ENCODE results near the gene CNN2. TPM values are rescaled to one million over a fixed set of nuclear protein-coding genes. Genes with fewer than 3 reads are reported as not detected.
A peak's percentile ranks its signal among the peaks of the same experiment; 100 is the strongest.

The CNN2 gene
- total and polyA plus RNA-seq, 2 of the 8 experiments (the other 6 are each of a cell fraction or from before 2014, with no cell fraction given), result 189 to 551 TPM

- Histone ChIP-seq H2BK12ac (ENCODE audit: low read depth, low read length) (no peak overlapping the region), H3K4me2 (ENCODE audit: insufficient read depth in 1 of 2, low read depth in 2 of 2, low read length in 2 of 2) (no peak overlapping the region; a peak in 1 of 4 replicates), H3K9ac (replicated peaks in 1 of 4; ENCODE audit: extremely low read depth in 1 of 4, low read depth in 3 of 4, low read length in 3 of 4) (no peak overlapping the region), H3K27ac (ENCODE audit: low read depth, low read length) (no peak overlapping the region), H3K27me3 (replicated peaks in 1 of 4; ENCODE audit: control insufficient read depth in 3 of 4, extremely low read depth in 1 of 4, insufficient read depth in 3 of 4, low read length in 3 of 4) (no peaks in the 10 kb centered on the region), H3K23ac (ENCODE audit: insufficient read length) (no peak overlapping the region), H3K4me1 (replicated peaks in 1 of 4; ENCODE audit: control insufficient read depth in 3 of 4, insufficient read depth in 4 of 4, low read length in 3 of 4) (peaks cover 0 to 7% (median 0%) of the 10 kb centered on the region in 4 experiments; a peak in 4 of 7 replicates), H2AK5ac (ENCODE audit: low read depth, low read length) (no peak overlapping the region), H3K23me2 (ENCODE audit: low read depth, low read length) (no peaks in the 10 kb centered on the region), H3K4me3 (ENCODE audit: extremely low read depth in 1 of 4, insufficient read depth in 2 of 4, low read depth in 3 of 4, low read length in 4 of 4) (no peak overlapping the region), H3K18ac (ENCODE audit: extremely low read depth, low read length) (no peak overlapping the region), H3K9me3 (ENCODE audit: insufficient read depth in 2 of 2, low read depth in 1 of 2, low read length in 1 of 2) (no peaks in the 10 kb centered on the region), H3K36me3 (ENCODE audit: control insufficient read depth in 2 of 4, insufficient read depth in 4 of 4, low read length in 3 of 4) (peaks cover 0 to 50% (median 15%) of the 10 kb centered on the region in 4 experiments; a peak in 3 of 8 replicates), H4K20me1 (replicated peaks in 1 of 2; ENCODE audit: control insufficient read depth in 1 of 2, insufficient read depth in 2 of 2, low read length in 2 of 2) (peaks cover 0 to 13% of the 10 kb centered on the region in 2 experiments), H2BK15ac (ENCODE audit: low read length) (no peak overlapping the region), H2BK20ac (ENCODE audit: low read length) (no peak overlapping the region), H2AFZ (ENCODE audit: low read length) (no peak overlapping the region), H3K79me2 (ENCODE audit: control insufficient read depth in 1 of 2, insufficient read depth in 2 of 2, low read length in 2 of 2) (no peaks in the 10 kb centered on the region), H3K56ac (replicated peaks; ENCODE audit: insufficient read length, low read depth, low read length) (no peak overlapping the region), H3K14ac (ENCODE audit: insufficient read length) (no peak overlapping the region), H3K79me1 (ENCODE audit: low read depth, low read length) (no peaks in the 10 kb centered on the region; the same call in 1 of the 2 replicates), H4K8ac (ENCODE audit: extremely low read depth, insufficient read depth, low read length) (peak overlapping the region; percentile 25), H2BK120ac (replicated peaks; ENCODE audit: low read depth, low read length) (no peak overlapping the region), H4K91ac (replicated peaks; ENCODE audit: insufficient read length, low read length) (no peak overlapping the region), H3K4ac (replicated peaks; ENCODE audit: insufficient read length, low read depth, low read length) (no peak overlapping the region), H4K5ac (ENCODE audit: insufficient read length, low read depth, low read length) (no peak overlapping the region), H2BK5ac (ENCODE audit: low read depth, low read length) (no peak overlapping the region)
- ChIA-PET POLR2A (ENCODE audit: partially characterized antibody) (interaction anchor here (0.6 to 10.3 kb wide), 18 partner anchors 9 to 188 kb away, joined by 3 to 93 read pairs (median 5); partner anchors contain the start of genes ABCA7, ARHGAP45, CIRBP and CNN2), CTCF (ENCODE audit: partially characterized antibody) (interaction anchor here (0.9 to 8.9 kb wide), 12 partner anchors 9 to 164 kb away, joined by 3 to 54 read pairs (median 4); partner anchors contain the start of genes ARHGAP45 and CNN2)
- no peak for FAIRE-seq
- 94% methylated on average over 44 of the region's 50 CpGs; no CpG with 5 or more reads in 1 of the 2 experiments for WGBS, 2 experiments (ENCODE audit: extremely low coverage in 1 of 2, insufficient coverage in 1 of 2, insufficient read length in 1 of 2, insufficient replicate concordance in 2 of 2, low coverage in 1 of 2, low lambda C conversion rate in 2 of 2, missing lambda C conversion rate in 1 of 2)
- DNase-seq (ENCODE audit: low read depth in 1 of 2, low spot score in 2 of 2), result no peak
- no peak for TF ChIP-seq ATF2 (IDR thresholded peaks at IDR 0.05; ENCODE audit: low read length)
- TF ChIP-seq CHD1 (IDR thresholded peaks at IDR 0.05; ENCODE audit: low read depth, low read length), result no peak
- no peak for TF ChIP-seq RAD21 (IDR thresholded peaks at IDR 0.05 in 1 of 2, conservative IDR thresholded peaks at IDR 0.05 in 1 of 2; ENCODE audit: low read depth in 2 of 2, low read length in 2 of 2)
- TF ChIP-seq KDM4A (IDR thresholded peaks at IDR 0.05; ENCODE audit: low read depth, low read length, severe bottlenecking), result no peak
- no peak for TF ChIP-seq USF2 (IDR thresholded peaks at IDR 0.05; ENCODE audit: low read length)
- no peak for TF ChIP-seq SP4 (IDR thresholded peaks at IDR 0.05; ENCODE audit: low read length)
- TF ChIP-seq TBP (IDR thresholded peaks at IDR 0.05; ENCODE audit: low read depth, low read length), result no peak
- TF ChIP-seq EZH2 (IDR thresholded peaks at IDR 0.05; ENCODE audit: low read depth, low read length, severe bottlenecking), result no peak
Observed at GRCh38 chr19:1080360-1081161, 54.2 kb downstream of the CNN2 start.

Measured in H1 (cell line).